Thyroid gland (tissue), 4 donors: ENCODE results near the gene DDHD1. TPM values are rescaled to one million over a fixed set of nuclear protein-coding genes. Genes with fewer than 3 reads are reported as not detected.

Experiments used
- DNase-seq, 2 donors: peaks; one replicate each; pipeline ENCODE4 v3.0.0-alpha.2; 2019
- H3K27ac ChIP-seq, 3 donors: fragments of 200-600 bp; sonication (generic); 1 replicate in 2 of 3; 2 replicates in 1 of 3; pipeline ENCODE4 v1.5.1; 2016 to 2019; ENCODE audit warnings: mild to moderate bottlenecking in 1 of 3, moderate library complexity in 1 of 3
- H3K27me3 ChIP-seq: fragments of 200-600 bp; sonication (generic); one replicate; pipeline ENCODE4 v1.5.1; 2019
- H3K36me3 ChIP-seq, 2 donors: fragments of 200-600 bp; sonication (generic); one replicate each; pipeline ENCODE4 v1.5.1; 2016 to 2019
- H3K4me1 ChIP-seq, 2 donors: fragments of 200-600 bp; sonication (generic); one replicate each; pipeline ENCODE4 v1.5.1; 2017 to 2019
- H3K4me3 ChIP-seq, 3 donors: fragments of 200-600 bp; sonication (generic); replicated peaks in 1 of 3; 1 replicate in 2 of 3; 2 replicates in 1 of 3; pipeline ENCODE4 v1.5.1; 2016; ENCODE audit warnings: mild to moderate bottlenecking in 1 of 3
- H3K9me3 ChIP-seq: fragments of 200-600 bp; sonication (generic); one replicate; pipeline ENCODE4 v1.5.1; 2017
- CTCF ChIP-seq, 6 experiments: fragments of 200-600 bp in 3 of 6; fragments of 450-650 bp in 3 of 6; sonication (generic) in 3 of 6; IDR thresholded peaks; one replicate each; pipeline ENCODE4 v1.5.1; 2016 to 2019; ENCODE audit warnings: antibody characterized with exemption in 6 of 6, mild to moderate bottlenecking in 2 of 6, inconsistent platforms in 1 of 6, moderate library complexity in 1 of 6
- POLR2A ChIP-seq, 2 donors: fragments of 450-650 bp; IDR thresholded peaks; one replicate each; pipeline ENCODE4 v1.6.1; 2017; ENCODE audit warnings: antibody characterized with exemption in 2 of 2, mild to moderate bottlenecking in 2 of 2, moderate library complexity in 1 of 2
- WGBS, 2 donors: methylation state at CpG; one replicate each; pipeline ENCODE4 v1.1.5; 2017; 5-methylcytosine and 5-hydroxymethylcytosine counted together
- intact Hi-C: fragments of 100-400 bp; cut with DNase I; formaldehyde crosslinking; loops from one replicate; pipeline ENCODE4 v1.15.1; 2023
- small RNA-seq: library from RNA; depleted of rRNA; stranded (forward); fragments of <200 nt; gene quantifications from one replicate; pipeline ENCODE3, GENCODE V24; 2016
- total RNA-seq, 4 donors: library from RNA; depleted of rRNA; stranded (reverse); fragments of >200 nt; gene quantifications; one replicate each; pipeline ENCODE4 v1.2.3, GENCODE V29; 2016

Gene DDHD1
- total RNA-seq, 4 donors from 2014 or later = 17.1 to 34.6 (median 18.5) TPM

GRCh38 chr14:52992236-52992870 is 160.8 kb downstream of the DDHD1 start:
- Histone ChIP-seq H3K4me3 (no peak overlapping the region), H3K4me1 (no peaks in the 10 kb centered on the region), H3K27me3 (no peaks in the 10 kb centered on the region), H3K36me3 (no peaks in the 10 kb centered on the region), H3K27ac (no peak overlapping the region), H3K9me3 (no peaks in the 10 kb centered on the region)
- no peak for DNase-seq
- intact Hi-C loops = no loop called here
- WGBS, 2 donors = 83 to 84% methylated on average over 1 of the region's 1 CpG
- TF ChIP-seq POLR2A (IDR thresholded peaks at IDR 0.05) (no peak), CTCF (IDR thresholded peaks at IDR 0.05) (no peak)

- H3K27me3 ChIP-seq = no peaks in the 10 kb centered on the region
- H3K27ac ChIP-seq = no peak overlapping the region
- TF ChIP-seq POLR2A (IDR thresholded peaks at IDR 0.05) (no peak), CTCF (IDR thresholded peaks at IDR 0.05) (no peak)
- intact Hi-C loops = no loop called here
- no peak overlapping the region for H3K4me3 ChIP-seq
- DNase-seq = no peak
- no peaks in the 10 kb centered on the region for H3K9me3 ChIP-seq
- H3K4me1 ChIP-seq = no peaks in the 10 kb centered on the region
- no peaks in the 10 kb centered on the region for H3K36me3 ChIP-seq
Measured at GRCh38 chr14:52988139-52988538, 165.0 kb downstream of the DDHD1 start.

GRCh38 chr14:52987514-52987913 is 165.6 kb downstream of the DDHD1 start:
- Histone ChIP-seq H3K27ac (no peak overlapping the region), H3K4me1 (no peaks in the 10 kb centered on the region), H3K27me3 (no peaks in the 10 kb centered on the region), H3K4me3 (no peak overlapping the region), H3K36me3 (no peaks in the 10 kb centered on the region), H3K9me3 (no peaks in the 10 kb centered on the region)
- TF ChIP-seq CTCF (IDR thresholded peaks at IDR 0.05) = no peak
- intact Hi-C loops = no loop called here
- no peak for DNase-seq
- WGBS, 2 donors = 60 to 75% methylated on average over 3 of the region's 3 CpGs

GRCh38 chr14:52987042-52987441 is 166.1 kb downstream of the DDHD1 start:
- H3K27me3 ChIP-seq = no peaks in the 10 kb centered on the region
- 66 to 93% methylated on average over 2 of the region's 2 CpGs for WGBS, 2 donors
- intact Hi-C loops = no loop called here

More at GRCh38 chr14:52987042-52987441, 166.1 kb downstream of the DDHD1 start:
- no peaks in the 10 kb centered on the region for H3K36me3 ChIP-seq
- H3K27ac ChIP-seq = no peak overlapping the region
- H3K4me3 ChIP-seq = no peak overlapping the region
- TF ChIP-seq POLR2A (IDR thresholded peaks at IDR 0.05) = no peak
- no peak for TF ChIP-seq CTCF (IDR thresholded peaks at IDR 0.05)
- DNase-seq = no peak
- H3K9me3 ChIP-seq = no peaks in the 10 kb centered on the region
- no peaks in the 10 kb centered on the region for H3K4me1 ChIP-seq

Small RNAs within 50 kb of the gene (small RNA-seq; reads per million reads assigned to genes)
- not detected for gene AL352979.1

Other genes with a start within 250 kb of the DDHD1 start
- 10 to 100 TPM; 57.1 to 98.5 (median 74.2) TPM for gene FERMT2, start 202.3 kb downstream of the DDHD1 start, total RNA-seq